ENCODE measurements around the gene KLHL2.

GRCh38 chr4:165194368-165194767, 13.0 kb upstream of the KLHL2 start:
- TF ChIP-seq, protein P1, sequence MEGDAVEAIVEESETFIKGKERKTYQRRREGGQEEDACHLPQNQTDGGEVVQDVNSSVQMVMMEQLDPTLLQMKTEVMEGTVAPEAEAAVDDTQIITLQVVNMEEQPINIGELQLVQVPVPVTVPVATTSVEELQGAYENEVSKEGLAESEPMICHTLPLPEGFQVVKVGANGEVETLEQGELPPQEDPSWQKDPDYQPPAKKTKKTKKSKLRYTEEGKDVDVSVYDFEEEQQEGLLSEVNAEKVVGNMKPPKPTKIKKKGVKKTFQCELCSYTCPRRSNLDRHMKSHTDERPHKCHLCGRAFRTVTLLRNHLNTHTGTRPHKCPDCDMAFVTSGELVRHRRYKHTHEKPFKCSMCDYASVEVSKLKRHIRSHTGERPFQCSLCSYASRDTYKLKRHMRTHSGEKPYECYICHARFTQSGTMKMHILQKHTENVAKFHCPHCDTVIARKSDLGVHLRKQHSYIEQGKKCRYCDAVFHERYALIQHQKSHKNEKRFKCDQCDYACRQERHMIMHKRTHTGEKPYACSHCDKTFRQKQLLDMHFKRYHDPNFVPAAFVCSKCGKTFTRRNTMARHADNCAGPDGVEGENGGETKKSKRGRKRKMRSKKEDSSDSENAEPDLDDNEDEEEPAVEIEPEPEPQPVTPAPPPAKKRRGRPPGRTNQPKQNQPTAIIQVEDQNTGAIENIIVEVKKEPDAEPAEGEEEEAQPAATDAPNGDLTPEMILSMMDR (IDR thresholded peaks at IDR 0.05 in 4 of 5, conservative IDR thresholded peaks at IDR 0.05 in 1 of 5) = no peak
- TF ChIP-seq POLR2A (IDR thresholded peaks at IDR 0.05) = no peak
